ENCODE results near the gene STRA6.

The STRA6 gene

GRCh38 chr15:74226761-74227540 is 24.4 kb upstream of the STRA6 start:
- DNase-seq, result no peak

- DNase-seq, result no peak
Observed at GRCh38 chr15:74225928-74226327, 23.3 kb upstream of the STRA6 start.

- DNase-seq, result no peak
Observed at GRCh38 chr15:74222240-74223119, 19.9 kb upstream of the STRA6 start.

- DNase-seq, result no peak
Observed at GRCh38 chr15:74221399-74222239, 19.0 kb upstream of the STRA6 start.

GRCh38 chr15:74220475-74221248 is 18.1 kb upstream of the STRA6 start:
- no peak for DNase-seq

GRCh38 chr15:74217907-74218885 is 15.6 kb upstream of the STRA6 start:
- DNase-seq, result no peak

GRCh38 chr15:74216949-74217348 is 14.4 kb upstream of the STRA6 start:
- no peak for DNase-seq

GRCh38 chr15:74215958-74216357 is 13.4 kb upstream of the STRA6 start:
- no peak for DNase-seq

GRCh38 chr15:74214324-74215021 is 11.9 kb upstream of the STRA6 start:
- DNase-seq, result no peak

GRCh38 chr15:74213858-74214284 is 11.3 kb upstream of the STRA6 start:
- no peak for DNase-seq

GRCh38 chr15:74212494-74212893 is 9.9 kb upstream of the STRA6 start:
- DNase-seq, result no peak

GRCh38 chr15:74211656-74212055 is 9.1 kb upstream of the STRA6 start:
- no peak for DNase-seq

GRCh38 chr15:74210729-74211128 is 8.1 kb upstream of the STRA6 start:
- DNase-seq, result no peak

GRCh38 chr15:74209997-74210671 is 7.5 kb upstream of the STRA6 start:
- DNase-seq, result no peak

GRCh38 chr15:74209560-74209958 is 7.0 kb upstream of the STRA6 start:
- DNase-seq, result no peak

GRCh38 chr15:74208901-74209559 is 6.4 kb upstream of the STRA6 start:
- no peak for DNase-seq

GRCh38 chr15:74208496-74208895 is 5.9 kb upstream of the STRA6 start:
- DNase-seq, result no peak

- DNase-seq, result no peak
Observed at GRCh38 chr15:74207652-74208440, 5.3 kb upstream of the STRA6 start.

Data from activated CD8-positive, alpha-beta memory T cell treated with anti-CD3 and anti-CD28 coated beads, Interleukin-2, amount 50 U/mL, for 4 hours (primary cell).